ENCODE data around the gene ZRSR2. TPM values are rescaled to one million over a fixed set of nuclear protein-coding genes. Genes with fewer than 3 reads are reported as not detected.

Gene ZRSR2
- total RNA-seq, 1 donor from 2014 or later: 9.3 TPM

DNA sequence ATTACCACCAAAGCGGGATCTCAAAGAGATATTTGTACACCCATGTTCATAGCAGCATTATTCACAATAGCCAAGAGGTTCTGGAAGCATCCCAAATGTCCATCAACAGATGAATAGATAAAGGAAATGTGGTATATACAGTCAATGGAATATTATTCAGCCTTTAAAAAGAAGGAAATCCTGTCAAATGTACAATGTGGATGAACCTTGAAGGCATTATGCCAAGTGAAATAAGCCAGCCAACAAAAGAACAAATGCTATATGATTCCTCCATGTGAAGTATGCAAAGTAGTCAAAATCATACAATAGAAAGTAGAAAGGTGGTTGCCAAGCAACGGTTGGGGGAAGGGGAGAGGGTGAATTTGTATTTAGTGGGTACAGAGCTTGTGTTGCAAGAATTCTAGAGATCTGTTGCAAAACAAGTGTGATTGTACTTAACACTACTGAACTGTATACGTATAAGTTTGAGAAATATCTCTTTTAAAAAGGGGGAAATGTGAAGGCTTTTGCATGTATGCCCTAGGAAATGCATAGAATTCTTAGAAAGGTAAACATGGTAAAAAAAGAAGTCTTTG, 5.0 kb upstream of the ZRSR2 start:
- DNase-seq (ENCODE audit: low read depth) (no peak), FAIRE-seq (no peak)
- Histone ChIP-seq H3K79me2 (ENCODE audit: insufficient read depth, low read length) (no peaks in the 10 kb centered on the region), H3K9me3 (ENCODE audit: insufficient read depth, low read depth, low read length) (no peaks in the 10 kb centered on the region), H4K20me1 (ENCODE audit: insufficient read depth, low read length) (no peaks in the 10 kb centered on the region), H3K9ac (ENCODE audit: low read length) (no peak overlapping the region), H3K27me3 (ENCODE audit: insufficient read depth, low read length) (no peaks in the 10 kb centered on the region), H2AFZ (ENCODE audit: low read depth, low read length) (no peak overlapping the region), H3K4me1 (ENCODE audit: insufficient read depth, low read length) (no peaks in the 10 kb centered on the region), H3K4me2 (ENCODE audit: low read length) (no peak overlapping the region), H3K36me3 (ENCODE audit: insufficient read depth, low read length) (no peaks in the 10 kb centered on the region), H3K4me3 (ENCODE audit: insufficient read depth, low read depth, low read length) (no peak overlapping the region), H3K27ac (ENCODE audit: low read depth, low read length) (no peak overlapping the region)
- no peak overlapping the region for H3K27ac Mint-ChIP-seq (ENCODE audit: unreplicated experiment)
- H3K27me3 Mint-ChIP-seq (ENCODE audit: low read depth, unreplicated experiment): no peaks in the 10 kb centered on the region
- TF ChIP-seq, protein P1, sequence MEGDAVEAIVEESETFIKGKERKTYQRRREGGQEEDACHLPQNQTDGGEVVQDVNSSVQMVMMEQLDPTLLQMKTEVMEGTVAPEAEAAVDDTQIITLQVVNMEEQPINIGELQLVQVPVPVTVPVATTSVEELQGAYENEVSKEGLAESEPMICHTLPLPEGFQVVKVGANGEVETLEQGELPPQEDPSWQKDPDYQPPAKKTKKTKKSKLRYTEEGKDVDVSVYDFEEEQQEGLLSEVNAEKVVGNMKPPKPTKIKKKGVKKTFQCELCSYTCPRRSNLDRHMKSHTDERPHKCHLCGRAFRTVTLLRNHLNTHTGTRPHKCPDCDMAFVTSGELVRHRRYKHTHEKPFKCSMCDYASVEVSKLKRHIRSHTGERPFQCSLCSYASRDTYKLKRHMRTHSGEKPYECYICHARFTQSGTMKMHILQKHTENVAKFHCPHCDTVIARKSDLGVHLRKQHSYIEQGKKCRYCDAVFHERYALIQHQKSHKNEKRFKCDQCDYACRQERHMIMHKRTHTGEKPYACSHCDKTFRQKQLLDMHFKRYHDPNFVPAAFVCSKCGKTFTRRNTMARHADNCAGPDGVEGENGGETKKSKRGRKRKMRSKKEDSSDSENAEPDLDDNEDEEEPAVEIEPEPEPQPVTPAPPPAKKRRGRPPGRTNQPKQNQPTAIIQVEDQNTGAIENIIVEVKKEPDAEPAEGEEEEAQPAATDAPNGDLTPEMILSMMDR (IDR thresholded peaks at IDR 0.05; ENCODE audit: insufficient read depth, low read depth, low read length): no peak
- no peak for TF ChIP-seq EZH2 (IDR thresholded peaks at IDR 0.05; ENCODE audit: insufficient read depth, low read length)
- H3K9me3 Mint-ChIP-seq (ENCODE audit: unreplicated experiment): no peaks in the 10 kb centered on the region
- no peaks in the 10 kb centered on the region for H3K4me1 Mint-ChIP-seq (ENCODE audit: low read depth, unreplicated experiment)
- no peaks in the 10 kb centered on the region for H3K36me3 Mint-ChIP-seq (ENCODE audit: low read depth, unreplicated experiment)
- H3K4me3 Mint-ChIP-seq (ENCODE audit: unreplicated experiment): no peak overlapping the region

DNA sequence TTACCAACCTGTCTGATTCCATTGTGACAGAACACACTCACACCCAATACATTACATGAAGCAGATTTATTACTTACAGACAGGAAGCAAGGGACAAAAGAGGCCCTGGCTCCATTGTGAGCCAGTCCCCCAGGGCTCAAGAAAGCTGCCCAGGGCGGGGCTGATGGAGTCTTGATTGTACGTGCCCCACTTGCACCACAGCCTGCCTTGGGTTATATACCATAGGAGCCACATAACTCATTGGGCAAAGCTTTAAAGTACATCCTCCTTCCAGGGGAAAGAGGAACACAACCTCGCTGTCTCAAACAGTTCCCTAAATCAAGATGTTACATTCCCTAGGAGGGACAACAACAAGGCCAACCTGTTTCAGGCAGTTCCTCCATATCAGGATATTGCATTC, 3.4 kb upstream of the ZRSR2 start:
- Histone ChIP-seq H3K4me1 (ENCODE audit: insufficient read depth, low read length) (no peaks in the 10 kb centered on the region), H3K36me3 (ENCODE audit: insufficient read depth, low read length) (no peaks in the 10 kb centered on the region)
- H3K36me3 Mint-ChIP-seq (ENCODE audit: low read depth, unreplicated experiment): no peaks in the 10 kb centered on the region

More for the DNA sequence above, 3.4 kb upstream of the ZRSR2 start:
- no peak overlapping the region for H3K9ac ChIP-seq (ENCODE audit: low read length)
- no peak overlapping the region for H3K27ac Mint-ChIP-seq (ENCODE audit: unreplicated experiment)
- H3K27me3 ChIP-seq (ENCODE audit: insufficient read depth, low read length): no peaks in the 10 kb centered on the region
- no peak for TF ChIP-seq EZH2 (IDR thresholded peaks at IDR 0.05; ENCODE audit: insufficient read depth, low read length)
- TF ChIP-seq, protein P1 (IDR thresholded peaks at IDR 0.05; ENCODE audit: insufficient read depth, low read depth, low read length): no peak
- no peaks in the 10 kb centered on the region for H3K9me3 ChIP-seq (ENCODE audit: insufficient read depth, low read depth, low read length)
- no peaks in the 10 kb centered on the region for H3K79me2 ChIP-seq (ENCODE audit: insufficient read depth, low read length)
- H4K20me1 ChIP-seq (ENCODE audit: insufficient read depth, low read length): no peaks in the 10 kb centered on the region
- H3K4me1 Mint-ChIP-seq (ENCODE audit: low read depth, unreplicated experiment): no peaks in the 10 kb centered on the region
- H3K4me3 ChIP-seq (ENCODE audit: insufficient read depth, low read depth, low read length): no peak overlapping the region
- H3K9me3 Mint-ChIP-seq (ENCODE audit: unreplicated experiment): no peaks in the 10 kb centered on the region
- H2AFZ ChIP-seq (ENCODE audit: low read depth, low read length): no peak overlapping the region
- FAIRE-seq (no peak), DNase-seq (ENCODE audit: low read depth) (no peak)
- H3K4me3 Mint-ChIP-seq (ENCODE audit: unreplicated experiment): no peak overlapping the region
- no peak overlapping the region for H3K27ac ChIP-seq (ENCODE audit: low read depth, low read length)
- no peak overlapping the region for H3K4me2 ChIP-seq (ENCODE audit: low read length)
- no peaks in the 10 kb centered on the region for H3K27me3 Mint-ChIP-seq (ENCODE audit: low read depth, unreplicated experiment)
